IMR-90 (cell line): ENCODE measurements around the gene ATRNL1. TPM values are rescaled to one million over a fixed set of nuclear protein-coding genes. Genes with fewer than 3 reads are reported as not detected.

Experiments used
- ATAC-seq: fragments of 200-7000 bp; cut with Tn5 transposase; 2 replicates; pipeline ENCODE4 v1.9.1; 2020; ENCODE audit warnings: low read depth, mild to moderate bottlenecking, moderate library complexity
- BruUV-seq: library from RNA; stranded (reverse); fragments of 400-500 nt; replicated peaks from 2 replicates; lab custom pipeline; 2021; lab: Mats Ljungman, UMichigan
- CTCF ChIA-PET: fragments of 300-600 bp; formaldehyde crosslinking; extraction: SDS; loops from one replicate; lab custom pipeline; 2021; ENCODE audit warnings: antibody characterized with exemption; lab: Yijun Ruan, JAX
- POLR2A ChIA-PET: fragments of 300-600 bp; sonication (Branson Sonifier 250); formaldehyde crosslinking; loops from one replicate; lab custom pipeline; 2022; ENCODE audit warnings: antibody characterized with exemption; ENCODE audit not compliant: unreplicated experiment; lab: Charles Lee
- DNase-seq: peaks from one replicate; pipeline ENCODE4 v3.0.0; 2013
- H2AFZ ChIP-seq: replicated peaks from 2 replicates; pipeline ENCODE3; 2013; ENCODE audit warnings: low read length, mild to moderate bottlenecking; ENCODE audit not compliant: poor library complexity
- H2AK5ac ChIP-seq: 2 replicates; pipeline ENCODE4 v1.6.1; 2013; ENCODE audit warnings: low read depth, low read length, inconsistent platforms
- H2AK9ac ChIP-seq: replicated peaks from 2 replicates; pipeline ENCODE3; 2013; ENCODE audit warnings: mild to moderate bottlenecking, low read depth, low read length, moderate library complexity; ENCODE audit not compliant: poor library complexity
- H2BK120ac ChIP-seq: 2 replicates; pipeline ENCODE4 v1.6.1; 2013; ENCODE audit warnings: low read depth, low read length, inconsistent platforms
- H2BK15ac ChIP-seq: 3 replicates; pipeline ENCODE4 v1.6.1; 2013; ENCODE audit warnings: low read depth, low read length, inconsistent platforms
- H2BK20ac ChIP-seq: 2 replicates; pipeline ENCODE4 v1.6.1; 2013; ENCODE audit warnings: low read depth, mild to moderate bottlenecking, inconsistent platforms, low read length, moderate library complexity
- H2BK5ac ChIP-seq: 2 replicates; pipeline ENCODE4 v1.6.1; 2013; ENCODE audit warnings: mild to moderate bottlenecking, low read depth, low read length, inconsistent platforms; ENCODE audit not compliant: poor library complexity, severe bottlenecking
- H3K14ac ChIP-seq: replicated peaks from 2 replicates; pipeline ENCODE4 v1.6.1; 2013; ENCODE audit warnings: low read depth, low read length, inconsistent platforms
- H3K18ac ChIP-seq: 2 replicates; pipeline ENCODE4 v1.6.1; 2013; ENCODE audit warnings: low read depth, low read length, control low read depth
- H3K23ac ChIP-seq: 2 replicates; pipeline ENCODE4 v1.6.1; 2013; ENCODE audit warnings: low read depth, low read length, inconsistent platforms
- H3K27ac ChIP-seq: 2 replicates; pipeline ENCODE4 v1.5.1; 2013; ENCODE audit warnings: mild to moderate bottlenecking, control low read depth, low read length; ENCODE audit not compliant: insufficient read depth
- H3K27me3 ChIP-seq: 2 replicates; pipeline ENCODE4 v1.6.1; 2013; ENCODE audit warnings: low read length; ENCODE audit not compliant: control insufficient read depth, insufficient read depth
- H3K36me3 ChIP-seq: 2 replicates; pipeline ENCODE4 v1.6.1; 2013; ENCODE audit warnings: low read length, mixed read lengths; ENCODE audit not compliant: control insufficient read depth, insufficient read depth
- H3K4ac ChIP-seq: 2 replicates; pipeline ENCODE4 v1.6.1; 2013; ENCODE audit warnings: low read depth, low read length, inconsistent platforms
- H3K4me1 ChIP-seq: 2 replicates; pipeline ENCODE4 v1.6.1; 2013; ENCODE audit warnings: low read length, mixed read lengths; ENCODE audit not compliant: control insufficient read depth, insufficient read depth
- H3K4me2 ChIP-seq: 2 replicates; pipeline ENCODE4 v1.6.1; 2013; ENCODE audit warnings: low read depth, mild to moderate bottlenecking, control low read depth, low read length, moderate library complexity
- H3K4me3 ChIP-seq: 2 replicates; pipeline ENCODE4 v1.5.1; 2013; ENCODE audit warnings: low read depth, mild to moderate bottlenecking, control low read depth, low read length, moderate library complexity; ENCODE audit not compliant: insufficient read depth
- H3K56ac ChIP-seq: 2 replicates; pipeline ENCODE4 v1.6.1; 2013; ENCODE audit warnings: low read length, inconsistent platforms; ENCODE audit not compliant: insufficient read depth; ENCODE audit errors: extremely low read depth
- H3K79me1 ChIP-seq, 2 experiments: 2 replicates each; pipeline ENCODE4 v1.6.1; 2013; ENCODE audit warnings: low read length in 2 of 2, inconsistent platforms in 1 of 2, low read depth in 1 of 2
- H3K9ac ChIP-seq: 2 replicates; pipeline ENCODE4 v1.6.1; 2013; ENCODE audit warnings: low read depth, low read length, control low read depth
- H3K9me1 ChIP-seq: 2 replicates; pipeline ENCODE4 v1.6.1; 2013; ENCODE audit warnings: low read length, inconsistent platforms; ENCODE audit not compliant: insufficient read depth
- H3K9me3 ChIP-seq: 2 replicates; pipeline ENCODE4 v1.6.1; 2013; ENCODE audit warnings: low read length; ENCODE audit not compliant: control insufficient read depth, insufficient read depth
- H4K20me1 ChIP-seq: 2 replicates; pipeline ENCODE4 v1.6.1; 2013; ENCODE audit warnings: low read length, inconsistent platforms; ENCODE audit not compliant: insufficient read depth
- H4K5ac ChIP-seq: 2 replicates; pipeline ENCODE4 v1.6.1; 2013; ENCODE audit warnings: mild to moderate bottlenecking, low read depth, low read length, control low read depth
- H4K8ac ChIP-seq, 2 experiments: 2 replicates each; pipeline ENCODE4 v1.6.1; 2013; ENCODE audit warnings: low read depth in 2 of 2, low read length in 2 of 2, control low read depth in 1 of 2, inconsistent platforms in 1 of 2
- H4K91ac ChIP-seq: 2 replicates; pipeline ENCODE4 v1.6.1; 2013; ENCODE audit warnings: low read depth, low read length, inconsistent platforms; ENCODE audit not compliant: insufficient read depth
- BHLHE40 ChIP-seq: fragments of 150-350 bp; IDR thresholded peaks from 2 replicates; pipeline ENCODE4 v1.6.1; 2016; ENCODE audit warnings: mild to moderate bottlenecking, low read depth, low read length
- CEBPB ChIP-seq: IDR thresholded peaks from 2 replicates; pipeline ENCODE4 v1.6.1; 2012; ENCODE audit warnings: low read depth, low read length, improper control_type of control experiment
- CHD1 ChIP-seq: IDR thresholded peaks from 2 replicates; pipeline ENCODE4 v1.6.1; 2012; ENCODE audit warnings: low read depth, low read length, improper control_type of control experiment
- CTCF ChIP-seq: conservative IDR thresholded peaks from 2 replicates; pipeline ENCODE4 v1.5.1; 2012; ENCODE audit warnings: mild to moderate bottlenecking, low read depth, low read length, improper control_type of control experiment
- ELK1 ChIP-seq: fragments of 150-350 bp; IDR thresholded peaks from 2 replicates; pipeline ENCODE4 v1.6.1; 2016; ENCODE audit warnings: low read depth, mild to moderate bottlenecking, low read length, moderate library complexity, borderline replicate concordance
- FOS ChIP-seq: fragments of 150-350 bp; IDR thresholded peaks from 2 replicates; pipeline ENCODE4 v1.6.1; 2016; ENCODE audit warnings: low read depth, low read length
- MAFK ChIP-seq: IDR thresholded peaks from 2 replicates; pipeline ENCODE4 v1.6.1; 2012; ENCODE audit warnings: low read depth, low read length, improper control_type of control experiment
- MAZ ChIP-seq: IDR thresholded peaks from 2 replicates; pipeline ENCODE4 v1.6.1; 2012; ENCODE audit warnings: low read depth, mild to moderate bottlenecking, low read length, improper control_type of control experiment, moderate library complexity, borderline replicate concordance
- MXI1 ChIP-seq: IDR thresholded peaks from 2 replicates; pipeline ENCODE4 v1.6.1; 2012; ENCODE audit warnings: low read depth, mild to moderate bottlenecking, low read length, moderate library complexity, borderline replicate concordance
- NFE2L2 ChIP-seq: fragments of 150-350 bp; IDR thresholded peaks from 2 replicates; pipeline ENCODE4 v1.6.1; 2016; ENCODE audit warnings: low read depth, mild to moderate bottlenecking, low read length
- POLR2A ChIP-seq: IDR thresholded peaks from 2 replicates; pipeline ENCODE4 v1.6.1; 2012; ENCODE audit warnings: mild to moderate bottlenecking, low read depth, low read length
- RAD21 ChIP-seq: IDR thresholded peaks from 2 replicates; pipeline ENCODE4 v1.6.1; 2012; ENCODE audit warnings: low read length, improper control_type of control experiment
- RCOR1 ChIP-seq: IDR thresholded peaks from 2 replicates; pipeline ENCODE4 v1.6.1; 2012; ENCODE audit warnings: mild to moderate bottlenecking, low read length, improper control_type of control experiment; ENCODE audit not compliant: insufficient replicate concordance
- RFX5 ChIP-seq: IDR thresholded peaks from 2 replicates; pipeline ENCODE4 v1.8.0; 2012; ENCODE audit warnings: low read depth, mild to moderate bottlenecking, low read length, moderate library complexity
- SMC3 ChIP-seq: fragments of 150-350 bp; IDR thresholded peaks from 2 replicates; pipeline ENCODE4 v1.6.1; 2016; ENCODE audit warnings: low read depth, mild to moderate bottlenecking, antibody characterized with exemption, low read length, moderate library complexity
- USF2 ChIP-seq: fragments of 150-350 bp; IDR thresholded peaks from 2 replicates; pipeline ENCODE4 v1.6.1; 2017; ENCODE audit warnings: mild to moderate bottlenecking, antibody characterized with exemption, low read length, low read depth
- WGBS, 2 experiments: methylation state at CpG; one replicate each; pipeline versions ENCODE4 v1.1.5 to v1.1.7; 2013; ENCODE audit warnings: missing lambda C conversion rate in 2 of 2; ENCODE audit not compliant: insufficient read length in 1 of 2; ENCODE audit errors: extremely low coverage in 2 of 2; 5-methylcytosine and 5-hydroxymethylcytosine counted together
- dilution Hi-C: fragments of 300-500 bp; cut with HindIII; formaldehyde crosslinking; loops from one replicate; pipeline ENCODE4 v1.14.3; 2018; ENCODE audit warnings: low sequenced_read_pairs; ENCODE audit not compliant: unreplicated experiment
- in situ Hi-C: fragments of 300-500 bp; cut with MboI; formaldehyde crosslinking; loops from 3 replicates; pipeline ENCODE4 v1.14.3; 2019; ENCODE audit warnings: low sequenced_read_pairs, inconsistent platforms, mixed read lengths
- intact Hi-C: fragments of 100-400 bp; cut with micrococcal nuclease; formaldehyde crosslinking; loops from 2 replicates; pipeline ENCODE4 v1.10.0; 2022
- polyA plus RNA-seq, 3 experiments: library from polyadenylated mRNA; depleted of rRNA; stranded (reverse); fragments of >200 nt; gene quantifications; 2 replicates each; pipeline ENCODE4 v1.2.3, GENCODE V29; 2012; ENCODE audit warnings: low replicate concordance in 1 of 3
- total RNA-seq: library from RNA; depleted of rRNA; stranded (reverse); fragments of >200 nt; gene quantifications from 2 replicates; pipeline ENCODE4 v1.2.3, GENCODE V29; 2012

Gene ATRNL1
- total and polyA plus RNA-seq, 2 of the 4 experiments (the other 2 are of a cell fraction): 0.18 to 0.19 TPM

- Histone ChIP-seq H4K91ac (no peak overlapping the region), H3K36me3 (no peaks in the 10 kb centered on the region), H3K4ac (no peak overlapping the region), H2BK5ac (no peak overlapping the region), H4K20me1 (no peaks in the 10 kb centered on the region), H3K9me3 (no peaks in the 10 kb centered on the region), H3K9me1 (no peaks in the 10 kb centered on the region), H3K56ac (no peak overlapping the region), H2AFZ (no peak overlapping the region), H3K27me3 (no peaks in the 10 kb centered on the region), H3K4me2 (no peak overlapping the region; the same call in 1 of the 2 replicates), H3K27ac (no peak overlapping the region), H2AK5ac (no peak overlapping the region), H3K79me1 (no peaks in the 10 kb centered on the region), H3K9ac (no peak overlapping the region), H3K4me1 (no peaks in the 10 kb centered on the region; the same call in 1 of the 2 replicates), H2AK9ac (no peak overlapping the region), H3K14ac (no peak overlapping the region), H2BK15ac (no peak overlapping the region), H4K8ac (no peak overlapping the region), H4K5ac (no peak overlapping the region), H2BK20ac (no peak overlapping the region), H3K4me3 (no peak overlapping the region), H3K23ac (no peak overlapping the region), H3K18ac (no peak overlapping the region), H2BK120ac (no peak overlapping the region)
- intact Hi-C loops: no loop called here
- DNase-seq (no peak), ATAC-seq (no peak)
- in situ Hi-C loops: no loop called here
- no CpG with 5 or more reads among the region's 1 CpG for WGBS, 2 experiments
- BruUV-seq: no TSS peak
- CTCF ChIA-PET: interaction anchor here (1.5 kb wide), 1 partner anchor 12 kb away, joined by 3 read pairs; no protein-coding TSS in a partner anchor
- POLR2A ChIA-PET: no interaction called here
- no peak for TF ChIP-seq MXI1
- no peak for TF ChIP-seq RCOR1
- TF ChIP-seq FOS: no peak
- no peak for TF ChIP-seq RAD21
- no peak for TF ChIP-seq RFX5
- TF ChIP-seq ELK1: no peak
- TF ChIP-seq CTCF: no peak
- TF ChIP-seq NFE2L2: no peak
- no peak for TF ChIP-seq USF2
- TF ChIP-seq BHLHE40: no peak
- TF ChIP-seq SMC3: no peak
- no peak for TF ChIP-seq CEBPB
- TF ChIP-seq CHD1: no peak
- no peak for TF ChIP-seq POLR2A
- TF ChIP-seq MAFK: no peak
- TF ChIP-seq MAZ: no peak
- dilution Hi-C loops: no loop called here
Measured at GRCh38 chr10:115846528-115846927, 753.4 kb downstream of the ATRNL1 start.
